Bronchial epithelial cell (primary cell): ENCODE results near the gene MGLL. TPM values are rescaled to one million over a fixed set of nuclear protein-coding genes. Genes with fewer than 3 reads are reported as not detected.
A peak's percentile ranks its signal among the peaks of the same experiment; 100 is the strongest.

Source experiments
- DNase-seq: peaks from one replicate; pipeline ENCODE4 v3.0.0-alpha.2; 2010; ENCODE audit warnings: low read depth
- FAIRE-seq: peaks from 2 replicates; lab custom pipeline; 2011; peaks lifted over from hg19 to GRCh38; lab: Jason Lieb, UNC
- H3K27me3 ChIP-seq: 2 replicates; pipeline ENCODE4 v1.5.1; 2011; ENCODE audit warnings: low read length; ENCODE audit not compliant: control insufficient read depth, insufficient read depth
- H3K36me3 ChIP-seq: 2 replicates; pipeline ENCODE4 v1.5.1; 2011; ENCODE audit warnings: low read length; ENCODE audit not compliant: control insufficient read depth, insufficient read depth
- H3K4me3 ChIP-seq: 2 replicates; pipeline ENCODE4 v1.5.1; 2011; ENCODE audit warnings: mild to moderate bottlenecking, low read depth, low read length, control low read depth
- total RNA-seq: library from RNA; depleted of rRNA; stranded (reverse); fragments of >200 nt; gene quantifications from 2 replicates; pipeline ENCODE4 v1.2.1, GENCODE V29; 2014
- TF ChIP-seq, protein P1 (sequence below): IDR thresholded peaks from 2 replicates; pipeline ENCODE4 v1.5.1; 2011; ENCODE audit warnings: mild to moderate bottlenecking, moderate library complexity, low read length, control low read depth, inconsistent platforms; ENCODE audit not compliant: insufficient read depth, severe bottlenecking

The MGLL gene
- total RNA-seq, 1 donor from 2014 or later = 25.5 TPM

DNA sequence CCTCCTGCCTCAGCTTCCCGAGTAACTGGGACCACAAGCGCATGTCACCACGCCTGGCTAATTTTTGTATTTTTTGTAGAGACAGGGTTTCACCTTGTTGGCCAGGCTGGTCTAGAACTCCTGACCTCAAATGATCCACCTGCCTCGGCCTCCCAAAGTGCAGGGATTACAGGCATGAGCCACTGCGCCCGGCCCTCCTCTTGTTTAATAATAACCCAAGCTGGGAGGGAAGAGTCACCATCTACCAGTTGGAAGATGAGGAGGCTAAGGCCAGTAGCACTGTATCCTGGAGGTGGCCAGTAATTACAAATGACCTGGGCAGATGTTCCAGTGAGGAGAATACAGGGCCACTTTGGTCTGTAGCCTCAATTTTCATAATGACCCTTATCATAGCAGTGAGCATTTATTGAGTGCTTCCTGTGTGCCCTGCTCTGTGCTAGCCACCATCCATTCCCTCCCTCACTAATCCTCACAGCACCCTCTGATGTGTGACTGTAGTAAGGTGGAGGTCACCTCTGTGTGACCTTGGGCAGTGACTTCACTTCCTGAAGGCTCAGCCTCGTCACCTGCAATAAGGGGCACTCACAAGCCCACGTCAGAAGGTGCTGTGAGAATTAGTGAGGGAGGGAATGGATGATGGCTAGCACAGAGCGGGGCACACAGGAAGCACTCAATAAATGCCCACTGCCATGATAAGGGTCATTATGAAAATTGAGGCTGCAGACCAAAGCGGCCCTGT lies 85.3 kb downstream of the MGLL start:
- FAIRE-seq = no peak

DNA sequence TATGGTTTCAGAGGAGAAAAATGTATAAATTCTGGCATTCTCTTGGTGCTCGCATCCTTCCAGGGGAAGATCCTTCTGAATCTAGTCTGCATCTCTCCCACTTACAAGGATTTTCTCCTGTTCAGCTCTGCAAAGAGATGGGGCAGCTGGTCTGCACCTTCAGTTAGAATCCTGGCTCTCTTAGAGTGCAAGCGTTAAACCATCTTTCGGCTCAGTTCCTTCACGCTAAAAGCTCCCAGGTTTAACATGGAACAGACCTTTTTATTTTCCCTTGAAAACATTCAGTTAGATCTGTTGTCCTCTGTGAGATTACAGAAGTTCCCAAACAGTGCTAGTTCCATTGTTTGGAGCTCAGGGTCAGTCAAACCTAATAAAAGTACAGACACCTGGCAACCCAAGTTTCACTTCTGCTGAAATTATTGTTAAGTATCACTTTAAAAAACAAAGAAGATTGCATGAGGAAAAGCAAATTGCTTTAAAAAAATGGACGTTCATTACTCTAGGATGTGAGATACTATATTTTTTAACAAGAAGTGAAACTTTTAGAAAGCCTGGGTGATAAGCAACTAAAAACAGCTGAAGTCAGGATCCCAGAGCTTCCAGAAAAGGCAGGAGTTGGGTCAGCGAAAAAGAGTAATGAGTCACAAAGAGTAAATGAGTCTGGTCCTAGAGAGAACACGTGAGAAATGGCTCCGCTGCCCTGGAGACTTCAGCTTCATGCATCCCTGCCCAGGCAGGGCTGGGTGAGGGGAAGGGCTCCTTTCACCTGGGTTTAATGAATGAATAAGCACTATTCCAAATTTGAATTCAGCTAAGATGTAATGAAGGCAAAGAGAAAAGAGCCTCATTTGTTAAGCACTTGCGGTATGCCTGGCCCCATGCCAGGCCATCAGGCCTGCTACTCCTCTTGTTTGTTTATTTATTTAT lies 86.3 kb downstream of the MGLL start:
- Histone ChIP-seq H3K27me3 (no peaks in the 10 kb centered on the region), H3K4me3 (no peak overlapping the region), H3K36me3 (no peaks in the 10 kb centered on the region)
- peak; percentile 65 for DNase-seq
- FAIRE-seq = no peak
- TF ChIP-seq, protein P1, sequence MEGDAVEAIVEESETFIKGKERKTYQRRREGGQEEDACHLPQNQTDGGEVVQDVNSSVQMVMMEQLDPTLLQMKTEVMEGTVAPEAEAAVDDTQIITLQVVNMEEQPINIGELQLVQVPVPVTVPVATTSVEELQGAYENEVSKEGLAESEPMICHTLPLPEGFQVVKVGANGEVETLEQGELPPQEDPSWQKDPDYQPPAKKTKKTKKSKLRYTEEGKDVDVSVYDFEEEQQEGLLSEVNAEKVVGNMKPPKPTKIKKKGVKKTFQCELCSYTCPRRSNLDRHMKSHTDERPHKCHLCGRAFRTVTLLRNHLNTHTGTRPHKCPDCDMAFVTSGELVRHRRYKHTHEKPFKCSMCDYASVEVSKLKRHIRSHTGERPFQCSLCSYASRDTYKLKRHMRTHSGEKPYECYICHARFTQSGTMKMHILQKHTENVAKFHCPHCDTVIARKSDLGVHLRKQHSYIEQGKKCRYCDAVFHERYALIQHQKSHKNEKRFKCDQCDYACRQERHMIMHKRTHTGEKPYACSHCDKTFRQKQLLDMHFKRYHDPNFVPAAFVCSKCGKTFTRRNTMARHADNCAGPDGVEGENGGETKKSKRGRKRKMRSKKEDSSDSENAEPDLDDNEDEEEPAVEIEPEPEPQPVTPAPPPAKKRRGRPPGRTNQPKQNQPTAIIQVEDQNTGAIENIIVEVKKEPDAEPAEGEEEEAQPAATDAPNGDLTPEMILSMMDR = no peak

More for the DNA sequence above, 85.3 kb downstream of the MGLL start:
- H3K4me3 ChIP-seq = no peak overlapping the region
- no peaks in the 10 kb centered on the region for H3K27me3 ChIP-seq
- no peaks in the 10 kb centered on the region for H3K36me3 ChIP-seq
- TF ChIP-seq, protein P1 = no peak
- no peak for DNase-seq

DNA sequence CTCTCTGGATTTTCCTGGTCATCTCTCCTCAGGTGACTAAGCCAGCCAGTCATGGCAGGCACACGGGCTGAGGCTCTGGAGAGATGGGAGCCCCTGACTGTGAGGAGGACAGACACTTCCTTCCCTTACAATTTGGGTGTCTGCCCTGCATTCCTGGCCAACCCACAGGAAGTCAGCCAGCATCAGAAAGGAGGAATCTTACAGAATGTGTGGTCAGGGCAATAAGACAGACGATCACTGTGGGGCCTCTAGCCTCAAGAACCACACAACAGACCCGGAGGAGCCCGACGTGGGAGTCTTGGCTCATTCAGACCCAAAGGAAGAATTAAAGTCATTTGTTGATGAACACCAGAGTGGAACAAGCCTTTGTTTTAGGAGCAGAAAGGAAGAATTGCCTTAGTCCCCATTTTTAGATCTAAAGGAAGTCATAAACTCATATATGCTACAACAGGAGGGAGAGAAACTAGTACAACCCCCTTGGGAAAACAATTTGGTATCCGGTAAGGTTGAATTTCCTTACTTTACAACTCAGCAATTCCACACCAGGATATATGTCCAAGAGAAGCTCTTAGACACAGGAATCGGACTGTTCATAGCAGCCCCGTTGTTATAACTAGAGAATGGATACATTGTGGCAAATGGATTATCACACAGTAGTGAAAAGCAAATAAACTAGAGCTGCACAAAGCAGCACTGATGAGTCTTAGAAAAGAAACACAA lies 87.4 kb downstream of the MGLL start:
- H3K36me3 ChIP-seq = peaks cover 1% of the 10 kb centered on the region
- TF ChIP-seq, protein P1 = no peak
- no peak overlapping the region for H3K4me3 ChIP-seq
- peak; percentile 64 for DNase-seq
- no peaks in the 10 kb centered on the region for H3K27me3 ChIP-seq
- no peak for FAIRE-seq

DNA sequence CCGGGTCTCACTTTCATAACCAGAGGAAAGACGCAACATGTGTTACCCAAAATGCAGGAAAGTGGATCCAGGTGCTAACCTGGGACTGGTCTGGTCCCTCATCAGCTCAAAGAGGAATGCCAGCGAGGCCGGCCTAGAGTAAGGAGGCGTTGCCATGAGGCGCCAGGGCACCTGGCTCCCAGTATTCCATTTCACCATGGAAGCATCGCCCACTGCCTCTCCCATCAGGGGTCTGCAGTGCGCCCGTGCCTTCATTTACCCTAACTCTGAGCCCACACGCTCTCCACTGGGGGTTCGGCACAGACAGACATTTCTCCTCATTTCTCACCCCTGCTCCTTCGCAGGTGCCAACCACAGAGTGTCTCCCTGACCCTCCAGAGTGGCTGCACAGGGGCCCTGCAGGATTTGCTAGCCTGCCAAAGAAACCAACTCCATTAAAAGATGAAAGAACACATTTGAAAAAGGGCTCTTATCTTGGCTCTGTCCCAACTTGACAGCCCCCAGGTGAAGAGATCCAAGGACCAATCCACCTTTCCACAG lies 88.1 kb downstream of the MGLL start:
- no peaks in the 10 kb centered on the region for H3K27me3 ChIP-seq
- TF ChIP-seq, protein P1 = no peak
- FAIRE-seq (no peak), DNase-seq (no peak)
- no peak overlapping the region for H3K4me3 ChIP-seq
- H3K36me3 ChIP-seq = peaks cover 1% of the 10 kb centered on the region

DNA sequence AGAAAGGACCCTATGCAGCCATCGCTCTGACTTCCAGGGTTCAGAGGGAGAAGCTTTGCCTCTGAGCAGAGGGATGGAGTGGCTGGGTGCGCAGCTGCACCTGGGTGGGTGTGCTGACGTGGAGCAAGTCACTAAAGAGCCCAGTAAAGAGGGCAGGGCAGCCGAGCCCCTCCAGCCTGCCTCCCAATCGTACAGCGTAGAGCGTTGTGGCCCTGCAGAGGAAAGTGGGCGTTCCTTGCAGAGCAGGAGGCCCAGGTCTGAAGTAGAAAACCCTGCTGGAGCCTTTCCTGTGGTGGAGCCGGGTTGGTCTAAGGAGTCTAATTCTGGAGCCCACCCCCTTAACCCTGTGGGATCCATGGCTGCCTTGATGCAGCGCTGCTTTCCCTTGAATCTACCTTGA lies 88.5 kb downstream of the MGLL start:
- H3K36me3 ChIP-seq = peaks cover 1% of the 10 kb centered on the region
- H3K4me3 ChIP-seq = no peak overlapping the region
- no peaks in the 10 kb centered on the region for H3K27me3 ChIP-seq
- no peak for DNase-seq
- TF ChIP-seq, protein P1 = no peak
- no peak for FAIRE-seq
